Activated naive CD8-positive, alpha-beta T cell treated with anti-CD3 and anti-CD28 coated beads, Interleukin-2, amount 50 U/mL, for 16 hours (primary cell): ENCODE data around the gene NUDCD3.

Source experiments
- DNase-seq: peaks from one replicate; pipeline ENCODE4 v3.0.0-alpha.2; 2020; ENCODE audit warnings: low read depth, low spot score

NUDCD3 gene

DNA sequence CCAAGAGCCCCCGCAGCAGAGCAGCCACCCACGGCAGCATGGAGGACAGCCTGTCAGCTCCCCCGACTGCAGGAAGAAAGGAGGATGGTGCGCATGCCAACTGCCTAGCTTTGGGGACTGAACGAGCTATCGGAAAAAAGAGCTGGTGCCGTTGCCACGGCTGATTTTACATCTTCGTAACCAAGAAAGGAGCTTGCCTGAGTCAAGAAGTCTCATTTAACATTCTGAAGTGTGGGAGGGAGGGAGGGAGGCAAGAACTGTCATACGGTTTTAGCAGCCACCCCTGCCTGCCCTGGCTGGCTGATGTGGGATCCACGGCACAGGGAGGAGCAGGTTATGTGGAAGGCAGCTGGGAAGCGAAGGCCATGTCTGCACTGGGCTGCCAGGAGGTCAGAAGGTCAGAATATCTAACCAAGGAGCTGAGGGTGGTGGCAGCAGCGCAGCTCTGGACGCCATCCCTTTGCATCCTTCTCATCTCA, 90.4 kb downstream of the NUDCD3 start:
- DNase-seq: no peak

DNA sequence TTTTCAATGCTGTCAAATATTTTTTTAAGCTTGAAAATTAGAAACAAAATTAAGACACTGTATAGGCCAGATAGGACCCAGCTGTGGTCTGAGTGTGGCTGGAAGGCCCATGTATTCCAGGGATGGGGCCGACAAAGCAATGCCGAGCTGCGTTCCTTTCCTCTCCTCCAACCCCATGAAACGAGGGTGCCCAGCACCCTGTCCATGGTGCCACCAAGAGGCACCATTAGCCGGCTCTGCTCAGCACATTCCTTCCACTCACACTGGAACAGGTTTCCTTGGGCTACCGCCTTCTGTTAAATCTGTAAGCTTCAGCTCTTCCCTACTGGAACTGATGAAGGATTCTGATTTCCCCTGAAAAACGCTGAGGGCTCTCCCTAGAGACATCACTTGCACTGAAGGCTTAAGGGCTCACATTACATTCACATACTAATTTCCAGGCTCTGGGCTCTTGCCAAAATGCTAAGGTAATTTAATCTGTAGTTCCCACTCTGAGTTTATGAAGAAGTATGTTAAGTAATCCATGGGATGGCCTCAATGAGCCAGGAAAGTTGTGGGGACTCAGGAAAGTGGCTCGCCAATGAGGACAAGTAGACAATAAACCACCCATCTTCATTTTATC, 91.4 kb downstream of the NUDCD3 start:
- no peak for DNase-seq

DNA sequence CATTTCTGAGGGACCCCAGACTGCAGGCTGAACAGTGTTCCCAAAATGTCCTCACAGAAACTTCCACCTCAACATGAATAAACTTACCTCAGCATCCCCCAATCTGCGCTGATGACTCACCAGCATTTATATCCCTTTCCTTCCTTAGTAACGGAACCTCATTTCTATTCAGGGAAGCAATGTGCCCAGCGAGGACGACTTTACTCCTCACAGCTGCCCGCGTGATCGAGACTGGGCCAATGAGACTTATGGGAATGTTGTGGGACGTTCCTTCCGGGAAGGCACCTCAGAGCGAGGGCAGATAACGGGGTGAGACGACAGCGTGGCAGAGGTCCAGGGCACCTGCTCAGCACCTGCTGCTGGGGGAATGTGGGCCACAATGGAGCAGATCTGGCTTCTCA, 91.9 kb downstream of the NUDCD3 start:
- no peak for DNase-seq

- no peak for DNase-seq
Observed at GRCh38 chr7:44396931-44397545, 93.4 kb downstream of the NUDCD3 start.

GRCh38 chr7:44396496-44396895, 94.0 kb downstream of the NUDCD3 start:
- no peak for DNase-seq

- DNase-seq: no peak
Observed at GRCh38 chr7:44395067-44395466, 95.4 kb downstream of the NUDCD3 start.

GRCh38 chr7:44394636-44395035, 95.8 kb downstream of the NUDCD3 start:
- DNase-seq: no peak

- no peak for DNase-seq
Observed at GRCh38 chr7:44394112-44394447, 96.4 kb downstream of the NUDCD3 start.

- DNase-seq: no peak
Observed at GRCh38 chr7:44393238-44394111, 97.0 kb downstream of the NUDCD3 start.

DNA sequence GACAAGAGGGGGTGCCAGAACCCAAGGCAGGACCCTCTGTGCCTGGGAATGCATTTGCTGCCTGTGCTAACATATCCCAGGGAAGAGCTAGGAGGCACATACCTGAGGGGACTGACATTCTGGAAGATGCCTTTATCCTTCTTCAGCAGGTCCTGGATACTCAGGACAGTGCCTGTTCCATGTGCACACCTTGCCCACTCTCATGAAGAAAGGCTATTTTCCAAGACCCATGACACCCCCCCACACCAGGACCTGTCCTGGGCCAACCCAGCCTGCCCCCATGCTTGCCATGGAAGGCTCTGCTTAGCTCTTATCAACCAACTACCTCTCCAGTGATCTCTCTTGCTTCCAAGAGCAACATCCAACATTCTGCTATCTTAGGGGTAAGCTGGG, 97.8 kb downstream of the NUDCD3 start:
- DNase-seq: no peak

DNA sequence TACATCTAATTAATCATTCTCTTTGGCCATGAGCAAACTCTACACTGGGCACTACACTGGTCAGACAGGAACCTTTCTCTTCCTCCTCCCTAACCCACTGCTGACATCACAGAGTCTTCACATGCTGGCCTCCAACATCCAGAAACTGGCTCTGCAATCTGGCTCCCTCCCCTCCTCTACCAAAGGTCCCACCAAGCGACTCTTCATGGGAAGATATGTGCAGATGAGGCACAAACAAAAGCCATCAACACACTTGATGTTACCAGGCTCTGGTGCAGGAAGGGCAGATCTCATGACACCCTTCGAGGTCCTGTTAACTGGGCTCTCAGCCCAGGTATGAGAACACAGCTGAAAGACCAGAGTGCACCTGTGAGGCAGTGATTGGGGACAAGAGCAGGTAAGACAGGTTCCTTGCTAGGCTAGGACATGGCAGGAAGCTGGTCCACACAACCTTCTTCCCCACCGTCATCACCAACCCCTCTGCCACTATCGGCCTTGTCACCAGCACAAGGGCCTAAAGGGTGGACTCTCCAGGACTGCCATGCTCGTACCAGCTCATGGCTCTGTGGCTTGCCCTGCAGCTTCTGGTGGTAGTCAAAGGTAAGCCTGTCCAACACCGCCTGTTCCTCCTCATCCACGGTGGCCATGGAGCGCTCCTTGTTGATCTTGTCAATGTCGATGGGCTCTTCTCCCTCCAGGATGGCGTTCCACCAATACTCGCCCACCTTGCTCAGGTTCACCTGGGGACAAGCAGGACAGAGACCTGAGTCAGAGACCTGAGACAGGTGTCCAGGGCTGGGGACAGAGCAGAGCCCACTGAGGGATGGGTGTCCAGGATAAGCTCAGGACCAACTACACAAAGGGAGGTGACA, 98.5 kb downstream of the NUDCD3 start:
- no peak for DNase-seq

DNA sequence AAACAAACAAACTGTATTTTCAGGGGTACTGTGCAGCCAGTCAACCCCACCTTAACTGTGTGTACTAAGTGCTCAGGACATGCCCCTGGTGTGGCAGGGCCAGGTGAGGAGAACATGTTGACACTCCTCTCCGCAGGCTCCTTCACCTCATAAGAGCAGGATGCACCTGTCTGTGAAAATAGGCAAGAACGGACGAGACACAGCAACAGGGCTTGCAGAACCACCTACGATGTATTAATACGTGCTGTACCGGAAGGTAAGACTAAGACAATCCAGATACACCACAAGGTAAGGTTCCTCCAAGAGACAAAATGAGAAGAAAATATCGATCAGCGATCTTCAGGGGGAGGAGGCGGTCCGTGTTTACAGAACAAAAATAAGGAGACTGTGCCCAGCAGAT, 99.3 kb downstream of the NUDCD3 start:
- no peak for DNase-seq

DNA sequence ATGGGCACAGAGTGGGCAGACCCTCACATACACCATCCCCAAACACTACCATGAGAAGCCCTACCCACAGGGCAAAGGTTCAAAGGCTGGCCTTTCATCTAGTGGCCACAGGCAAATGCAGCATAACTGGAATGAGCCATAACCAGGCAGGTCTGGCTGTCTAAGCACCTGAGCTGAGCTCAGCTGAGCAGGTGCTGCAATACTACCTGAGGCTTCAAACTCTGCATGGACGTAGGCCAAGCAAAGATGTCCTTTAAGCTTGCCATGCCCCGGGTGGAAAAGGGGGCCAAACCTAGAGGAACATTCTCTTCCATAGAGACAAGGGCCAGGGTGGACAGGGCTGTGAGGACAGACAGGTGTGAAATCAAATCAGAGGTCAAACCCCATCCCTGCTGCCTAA, 99.8 kb downstream of the NUDCD3 start:
- no peak for DNase-seq

GRCh38 chr7:44388089-44388970, 102.1 kb downstream of the NUDCD3 start:
- no peak for DNase-seq

GRCh38 chr7:44387389-44387788, 103.1 kb downstream of the NUDCD3 start:
- no peak for DNase-seq

DNA sequence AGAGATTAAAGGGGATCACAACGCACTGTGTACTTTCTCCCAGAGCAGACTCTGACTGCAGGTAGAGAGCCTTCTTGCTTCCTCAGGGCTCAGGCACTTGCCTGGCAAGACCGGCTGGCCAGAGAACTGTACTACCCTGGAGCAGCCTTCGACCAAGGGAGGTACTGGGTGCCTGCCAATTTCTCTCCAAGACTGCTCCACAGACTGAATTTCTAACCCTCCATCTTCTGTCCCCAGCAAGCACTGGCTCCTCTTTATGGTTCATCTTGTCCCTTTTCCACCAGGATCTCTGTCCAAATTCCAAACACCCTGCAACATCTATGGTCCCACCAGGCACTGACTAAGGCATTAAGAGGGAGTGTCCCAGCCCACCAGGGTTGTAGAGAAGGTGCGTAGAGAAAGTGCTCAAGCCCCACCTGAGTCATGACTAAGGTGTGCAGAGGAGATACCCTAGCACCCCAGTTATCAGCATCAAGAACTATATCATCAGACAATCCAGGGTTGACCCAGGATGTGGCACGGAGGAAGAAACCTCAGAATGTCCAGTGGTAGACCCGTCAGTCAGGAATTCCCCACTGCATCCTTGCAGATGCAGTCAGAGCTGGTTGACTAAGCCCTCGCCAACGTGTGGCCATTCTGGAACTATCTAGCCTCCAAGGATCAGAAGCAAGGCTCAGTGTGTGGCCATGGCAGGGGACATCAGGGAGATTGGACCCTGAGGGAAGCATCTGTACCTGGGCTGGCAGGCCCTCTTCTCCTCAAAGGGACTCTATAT, 104.1 kb downstream of the NUDCD3 start:
- no peak for DNase-seq

DNA sequence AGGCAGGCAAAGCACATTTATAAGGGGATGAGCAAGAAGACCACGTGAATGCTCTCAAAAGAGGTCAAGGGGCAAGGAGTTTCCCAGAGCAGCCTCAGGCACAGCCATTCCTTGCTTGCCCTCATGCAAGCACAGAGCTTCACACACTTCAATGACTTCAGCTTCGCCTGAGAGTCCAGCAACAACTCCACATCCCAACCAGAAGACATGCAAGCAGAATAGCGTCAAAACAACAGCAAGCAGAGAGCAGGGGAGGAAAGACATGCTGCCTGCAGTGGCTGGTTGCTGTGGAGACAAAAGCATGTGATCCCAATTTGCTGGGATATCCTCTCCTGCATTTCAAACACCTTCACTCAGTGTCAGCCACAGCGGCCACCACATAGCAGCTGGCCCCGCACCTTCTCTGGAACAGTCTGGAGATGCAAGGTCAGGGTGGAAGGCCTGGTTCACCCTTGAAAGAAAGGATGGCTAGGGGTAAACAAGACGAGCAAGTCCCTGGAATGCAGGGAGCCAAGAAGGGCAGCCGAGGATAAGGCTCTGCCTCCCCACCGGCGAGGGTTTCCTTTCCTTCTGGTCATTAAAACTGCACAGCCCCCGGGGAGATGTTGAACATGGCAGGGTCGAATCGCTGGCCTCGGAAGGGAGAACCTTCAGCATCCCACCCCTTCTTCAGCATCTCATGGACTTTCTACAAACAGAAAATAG, 104.9 kb downstream of the NUDCD3 start:
- DNase-seq: no peak

GRCh38 chr7:44384586-44385433, 105.6 kb downstream of the NUDCD3 start:
- DNase-seq: no peak
